K562 (cell line): ENCODE results near the gene CAVIN1. TPM values are rescaled to one million over a fixed set of nuclear protein-coding genes. Genes with fewer than 3 reads are reported as not detected.

ENCODE experiments used
- ATAC-seq: fragments of 200-7000 bp; cut with Tn5 transposase; 3 replicates; pipeline ENCODE4 v1.9.1; 2020; ENCODE audit warnings: moderate library complexity
- BruUV-seq: library from RNA; stranded (reverse); fragments of 400-500 nt; replicated peaks from 2 replicates; lab custom pipeline; 2021; lab: Mats Ljungman, UMichigan
- CTCF ChIA-PET: fragments of 300-600 bp; formaldehyde crosslinking; extraction: SDS; loops from one replicate; lab custom pipeline; 2021; ENCODE audit warnings: low intra/inter-chr PET ratio; lab: Yijun Ruan, JAX
- POLR2A ChIA-PET: fragments of 300-600, 350-650 bp; sonication (Branson Sonifier 250); formaldehyde crosslinking; extraction: SDS; loops from one replicate; lab custom pipeline; 2021; ENCODE audit warnings: antibody characterized with exemption, inconsistent platforms; lab: Yijun Ruan, JAX
- DNase-seq, 4 experiments: peaks; one replicate each; pipeline versions ENCODE4 v3.0.0 to v3.0.0-alpha.2; 2011 to 2018; ENCODE audit warnings: low spot score in 3 of 4, mixed read lengths in 3 of 4; ENCODE audit errors: extremely low read depth in 1 of 4
- FAIRE-seq: peaks from 2 replicates; lab custom pipeline; 2011; peaks lifted over from hg19 to GRCh38; lab: Jason Lieb, UNC
- H2AFZ ChIP-seq: 2 replicates; pipeline ENCODE4 v1.6.0; 2011; ENCODE audit warnings: low read depth, low read length, control low read depth, inconsistent platforms
- H3K27ac ChIP-seq: fragments of 200-600 bp; 3 replicates; pipeline ENCODE4 v1.8.0; 2011; ENCODE audit warnings: low read depth, mild to moderate bottlenecking, control low read depth, inconsistent platforms, low read length, moderate library complexity, mixed read lengths; ENCODE audit errors: extremely low read depth
- H3K27me3 ChIP-seq, 2 experiments: fragments of 300-600 bp in 1 of 2; 2 replicates in 1 of 2; 3 replicates in 1 of 2; pipeline versions ENCODE4 v1.6.0 to v1.8.0; 2011; ENCODE audit warnings: inconsistent platforms in 2 of 2, low read length in 2 of 2, mild to moderate bottlenecking in 1 of 2, mixed read lengths in 1 of 2, moderate library complexity in 1 of 2; ENCODE audit not compliant: control insufficient read depth in 2 of 2, insufficient read depth in 2 of 2
- H3K36me3 ChIP-seq: fragments of 300-600 bp; 3 replicates; pipeline ENCODE4 v1.8.0; 2011; ENCODE audit warnings: mild to moderate bottlenecking, low read length, inconsistent platforms; ENCODE audit not compliant: control insufficient read depth, insufficient read depth
- H3K4me1 ChIP-seq, 2 experiments: fragments of 200-600 bp in 1 of 2; replicated peaks in 1 of 2; 2 replicates in 1 of 2; 3 replicates in 1 of 2; pipeline versions ENCODE4 v1.5.1 to v1.8.0; 2011; ENCODE audit warnings: inconsistent platforms in 2 of 2, low read length in 2 of 2, mild to moderate bottlenecking in 1 of 2, mixed read lengths in 1 of 2, moderate library complexity in 1 of 2; ENCODE audit not compliant: control insufficient read depth in 2 of 2, insufficient read depth in 2 of 2
- H3K4me2 ChIP-seq: 2 replicates; pipeline ENCODE4 v1.6.1; 2011; ENCODE audit warnings: low read length, control low read depth, inconsistent platforms, mixed read lengths; ENCODE audit not compliant: insufficient read depth
- H3K4me3 ChIP-seq: fragments of 200-600 bp; sonication (generic), shearing (Covaris generic); 2 replicates; pipeline ENCODE4 v1.5.1; 2016; ENCODE audit warnings: control low read depth, inconsistent platforms
- H3K79me2 ChIP-seq: fragments of 200-600 bp; 3 replicates; pipeline ENCODE4 v1.8.0; 2011; ENCODE audit warnings: low read length, inconsistent platforms; ENCODE audit not compliant: control insufficient read depth, insufficient read depth
- H3K9ac ChIP-seq, 2 experiments: 2 replicates each; pipeline versions ENCODE4 v1.6.0 to v1.6.1; 2011; ENCODE audit warnings: low read depth in 2 of 2, low read length in 2 of 2, control low read depth in 1 of 2, inconsistent platforms in 1 of 2, mild to moderate bottlenecking in 1 of 2, mixed read lengths in 1 of 2; ENCODE audit not compliant: insufficient read depth in 1 of 2
- H3K9me1 ChIP-seq: one replicate; pipeline ENCODE4 v1.6.0; 2011; ENCODE audit warnings: inconsistent platforms, mild to moderate bottlenecking, low read length, moderate library complexity; ENCODE audit not compliant: control insufficient read depth, insufficient read depth
- H3K9me3 ChIP-seq: replicated peaks from 2 replicates; pipeline ENCODE4 v1.5.1; 2011; ENCODE audit warnings: low read depth, low read length, inconsistent platforms; ENCODE audit not compliant: control insufficient read depth, insufficient read depth
- H4K20me1 ChIP-seq: replicated peaks from 2 replicates; pipeline ENCODE4 v1.6.1; 2011; ENCODE audit warnings: low read length, inconsistent platforms, mixed read lengths; ENCODE audit not compliant: control insufficient read depth, insufficient read depth
- FOXK2 ChIP-seq, 2 experiments: fragments of 450-650 bp; IDR thresholded peaks in 1 of 2; conservative IDR thresholded peaks in 1 of 2; 2 replicates each; pipeline ENCODE4 v1.6.1; 2016; ENCODE audit warnings: low read depth in 2 of 2, mild to moderate bottlenecking in 1 of 2
- KAT7 ChIP-seq: sonication (generic); formaldehyde crosslinking; IDR thresholded peaks from 2 replicates; pipeline ENCODE4 v1.8.0; 2022; ENCODE audit warnings: missing genetic modification reagents, mild to moderate bottlenecking, borderline replicate concordance
- NFIC ChIP-seq: fragments of 450-650 bp; IDR thresholded peaks from 2 replicates; pipeline ENCODE4 v1.6.1; 2017; ENCODE audit warnings: mild to moderate bottlenecking, inconsistent platforms
- RNF2 ChIP-seq: sonication (generic); IDR thresholded peaks from 2 replicates; pipeline ENCODE4 v1.6.1; 2016
- SPI1 ChIP-seq: IDR thresholded peaks from 2 replicates; pipeline ENCODE4 v1.6.1; 2011; ENCODE audit warnings: low read depth, low read length, control low read depth, borderline replicate concordance
- ZNF212 ChIP-seq: fragments of 450-650 bp; formaldehyde crosslinking; IDR thresholded peaks from 2 replicates; pipeline ENCODE4 v1.4.0; 2020; ENCODE audit warnings: mild to moderate bottlenecking
- ZNF263 ChIP-seq: sonication (generic); formaldehyde crosslinking; IDR thresholded peaks from 2 replicates; pipeline ENCODE4 v1.8.0; 2022; ENCODE audit warnings: mild to moderate bottlenecking, missing genetic modification reagents, borderline replicate concordance
- ZNF445 ChIP-seq: fragments of 250-450 bp; sonication (Bioruptor Pico); IDR thresholded peaks from 2 replicates; pipeline ENCODE4 v1.4.0; 2020; ENCODE audit warnings: low read depth, mild to moderate bottlenecking, moderate library complexity
- WGBS: fragments of 100-300 bp; shearing (Covaris generic); methylation state at CpG from one replicate; pipeline ENCODE4 v1.1.6; 2016; ENCODE audit warnings: low coverage, mixed read lengths; ENCODE audit not compliant: insufficient coverage; ENCODE audit errors: missing lambda C conversion rate; 5-methylcytosine and 5-hydroxymethylcytosine counted together
- in situ Hi-C: fragments of 300-500 bp; cut with MboI; formaldehyde crosslinking; loops from 4 replicates; pipeline ENCODE4 v1.15.0; 2018; ENCODE audit warnings: inconsistent platforms, mixed read lengths
- intact Hi-C: fragments of 100-400 bp; cut with micrococcal nuclease; formaldehyde crosslinking; loops from 2 replicates; pipeline ENCODE4 v1.14.2; 2022
- polyA plus RNA-seq, 8 experiments: library from polyadenylated mRNA; depleted of rRNA in 4 of 8; stranded (reverse) in 5 of 8; unstranded in 3 of 8; fragments of >200 nt; fragmentation: Nextera tagmentation in 2 of 8; fragmentation: Illumina TruSeq in 1 of 8; extraction: Ambion mirVana in 2 of 8; extraction: Trizol in 1 of 8; gene quantifications; 2 replicates each; pipeline versions ENCODE4 v1.2.1 to v1.2.3, GENCODE V29; 2011 to 2014; ENCODE audit warnings: inconsistent platforms in 1 of 8, missing spikeins in 1 of 8
- total RNA-seq, 7 experiments: library from RNA; depleted of rRNA in 6 of 7; stranded (reverse); fragments of >200 nt in 6 of 7; fragmentation: Illumina TruSeq in 2 of 7; extraction: Trizol in 2 of 7; gene quantifications; 2 replicates each; pipeline versions ENCODE4 v1.2.1 to v1.2.3, GENCODE V29; 2011 to 2021; ENCODE audit warnings: low replicate concordance in 1 of 7
- TF ChIP-seq, protein P1 (sequence below): fragments of 450-650 bp; formaldehyde crosslinking; IDR thresholded peaks from 2 replicates; pipeline ENCODE4 v1.4.0; 2020; ENCODE audit warnings: mild to moderate bottlenecking, moderate library complexity

Gene CAVIN1
- total and polyA plus RNA-seq, 9 of the 15 experiments (the other 6 are each of a cell fraction or from before 2014, with no cell fraction given): 6.8 to 162 (median 74.5) TPM

DNA sequence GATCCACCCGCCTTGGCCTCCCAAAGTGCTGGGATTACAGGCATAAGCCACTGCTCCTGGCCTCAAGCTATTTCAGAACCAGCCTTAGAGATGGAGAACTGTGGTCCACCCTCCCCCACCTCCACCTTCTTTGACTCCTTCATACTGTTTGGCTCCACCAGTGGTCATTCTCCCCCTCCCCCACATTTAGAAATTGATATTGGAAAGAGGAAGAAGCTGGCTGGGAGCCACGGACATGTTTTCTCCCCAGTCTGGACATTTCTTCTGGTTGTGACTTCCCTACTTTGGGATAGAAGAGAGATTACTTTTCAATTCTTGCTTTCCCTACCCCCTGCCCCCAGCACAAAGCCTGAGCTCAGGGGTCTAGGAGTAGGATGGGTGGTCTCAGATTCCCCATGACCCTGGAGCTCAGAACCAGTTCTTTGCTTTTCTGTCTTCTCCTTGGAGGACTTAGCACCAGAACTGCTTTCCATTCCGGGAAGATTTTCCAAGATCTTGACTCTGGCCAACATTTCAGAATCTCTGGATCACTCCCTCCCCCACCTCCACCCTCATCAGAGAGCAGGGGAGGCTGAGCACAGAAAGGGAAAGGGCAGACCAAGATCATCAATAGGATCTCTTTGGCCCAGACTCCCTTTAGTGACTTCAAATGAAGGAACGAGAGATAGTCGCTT, 16.3 kb downstream of the CAVIN1 start:
- no peak overlapping the region for H3K4me3 ChIP-seq
- no peak overlapping the region; the same call in 1 of the 2 replicates for H2AFZ ChIP-seq
- ATAC-seq: peak; percentile 18
- intact Hi-C loops (loop anchor here (1.0 to 10.0 kb wide), 5 partner anchors 83 to 444 kb away; partner anchors contain the start of genes HCRT and KCNH4), in situ Hi-C loops (loop anchor here (10.0 kb wide), 1 partner anchor 182 kb away; no protein-coding TSS in a partner anchor)
- TF ChIP-seq, protein P1, sequence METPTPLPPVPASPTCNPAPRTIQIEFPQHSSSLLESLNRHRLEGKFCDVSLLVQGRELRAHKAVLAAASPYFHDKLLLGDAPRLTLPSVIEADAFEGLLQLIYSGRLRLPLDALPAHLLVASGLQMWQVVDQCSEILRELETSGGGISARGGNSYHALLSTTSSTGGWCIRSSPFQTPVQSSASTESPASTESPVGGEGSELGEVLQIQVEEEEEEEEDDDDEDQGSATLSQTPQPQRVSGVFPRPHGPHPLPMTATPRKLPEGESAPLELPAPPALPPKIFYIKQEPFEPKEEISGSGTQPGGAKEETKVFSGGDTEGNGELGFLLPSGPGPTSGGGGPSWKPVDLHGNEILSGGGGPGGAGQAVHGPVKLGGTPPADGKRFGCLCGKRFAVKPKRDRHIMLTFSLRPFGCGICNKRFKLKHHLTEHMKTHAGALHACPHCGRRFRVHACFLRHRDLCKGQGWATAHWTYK (CRISPR knock-in tag): no peak
- TF ChIP-seq SPI1 (peak; percentile 9; the same call in 1 of the 2 replicates), ZNF445 (CRISPR knock-in tag) (no peak), KAT7 (no peak), ZNF263 (CRISPR knock-in tag) (no peak), ZNF212 (CRISPR knock-in tag) (no peak), NFIC (peak; percentile 66), FOXK2 (conservative IDR thresholded peaks at IDR 0.05 in 1 of 2, IDR thresholded peaks at IDR 0.05 in 1 of 2; ENCODE audit: low read depth in 2 of 2) (no peak), RNF2 (0 out of 2 replicates have a peak, but pooled peaks have one; percentile 6)
- peaks cover 59% of the 10 kb centered on the region for H3K79me2 ChIP-seq
- H3K4me1 ChIP-seq: peaks cover 45 to 54% of the 10 kb centered on the region in 2 experiments
- H3K4me2 ChIP-seq: peak overlapping the region; percentile 62
- peak; percentile 47 to 67 (median 54) for DNase-seq
- no peaks in the 10 kb centered on the region for H3K9me3 ChIP-seq
- no peaks in the 10 kb centered on the region for H4K20me1 ChIP-seq
- FAIRE-seq: peak; percentile 71
- H3K27me3 ChIP-seq: no peaks in the 10 kb centered on the region
- ChIA-PET CTCF (interaction anchor here (0.7 to 3.4 kb wide), 3 partner anchors 84 to 121 kb away, joined by 3 to 46 read pairs (median 3); no protein-coding TSS in a partner anchor), POLR2A (interaction anchor here (0.6 to 1.5 kb wide), 16 partner anchors 8 to 1532 kb away, joined by 3 to 10 read pairs (median 4); partner anchors contain the start of genes CAVIN1 and STAT3)
- WGBS: 16% methylated on average over 5 of the region's 5 CpGs
- H3K36me3 ChIP-seq: peaks cover 54% of the 10 kb centered on the region; the same call in 2 of the 3 replicates
- H3K27ac ChIP-seq: peak overlapping the region; percentile 73
- H3K9me1 ChIP-seq: no peaks in the 10 kb centered on the region
- peak overlapping the region; percentile 46 to 69; a peak in 3 of 4 replicates for H3K9ac ChIP-seq
- BruUV-seq: no TSS peak
